Measurements from ENCODE around the gene DBX1. TPM values are rescaled to one million over a fixed set of nuclear protein-coding genes. Genes with fewer than 3 reads are reported as not detected.

The DBX1 gene
- total RNA-seq, 1 experiment from 2014 or later: 0.15 TPM

GRCh38 chr11:20203831-20204230, 43.6 kb upstream of the DBX1 start:
- H3K79me1 ChIP-seq (ENCODE audit: insufficient read depth, low read depth, low read length, poor library complexity, severe bottlenecking): no peaks in the 10 kb centered on the region
- DNase-seq: no peak
- H2BK12ac ChIP-seq (ENCODE audit: insufficient read length, low read depth, low read length): no peak overlapping the region
- no peak overlapping the region for H2BK5ac ChIP-seq (ENCODE audit: insufficient read length, low read length)
- H3T11ph ChIP-seq (ENCODE audit: low read length): no peak overlapping the region
- Mint-ChIP-seq H3K27ac (no peak overlapping the region), H3K4me3 (no peak overlapping the region), H3K9me3 (peaks cover 2 to 15% of the 10 kb centered on the region in 2 experiments; a peak in 4 of 5 replicates), H3K4me1 (peaks cover 24 to 32% of the 10 kb centered on the region in 2 experiments), H3K36me3 (ENCODE audit: insufficient read depth in 1 of 3, low read depth in 3 of 3) (no peaks in the 10 kb centered on the region), H3K27me3 (ENCODE audit: low read depth) (peaks cover 98% of the 10 kb centered on the region)
- H4K91ac ChIP-seq (ENCODE audit: insufficient read length, low read depth, low read length): no peak overlapping the region
- no peak for TF ChIP-seq CTCF (conservative IDR thresholded peaks at IDR 0.05)
- no peak overlapping the region for H2AK5ac ChIP-seq (ENCODE audit: insufficient read length, low read length)
- H2AFZ ChIP-seq (ENCODE audit: low read length): no peak overlapping the region
- H3K4ac ChIP-seq (ENCODE audit: low read depth, low read length): no peak overlapping the region
- peaks cover 76% of the 10 kb centered on the region for H3K27me3 ChIP-seq (ENCODE audit: insufficient read depth, low read length)
- no peak overlapping the region for H3K56ac ChIP-seq (ENCODE audit: insufficient read length, low read depth, low read length)
- no peak overlapping the region for H2BK120ac ChIP-seq (ENCODE audit: low read depth, low read length, poor library complexity, severe bottlenecking)
- H3K79me2 ChIP-seq (ENCODE audit: insufficient read depth, low read length): no peaks in the 10 kb centered on the region
- no peak overlapping the region for H3K27ac ChIP-seq (ENCODE audit: insufficient read length, low read depth, low read length)
- H3K23ac ChIP-seq (ENCODE audit: insufficient read length, low read depth, low read length): no peak overlapping the region
- no peak overlapping the region for H4K8ac ChIP-seq (replicated peaks; ENCODE audit: insufficient read length, low read depth, low read length)
- no peak overlapping the region for H3K9ac ChIP-seq (ENCODE audit: extremely low read depth, insufficient read length, low read length)
- H4K5ac ChIP-seq (ENCODE audit: insufficient read length, low read depth, low read length): no peak overlapping the region
- no peaks in the 10 kb centered on the region for H3K9me3 ChIP-seq (ENCODE audit: control insufficient read depth, low read depth, low read length)
- H3K4me2 ChIP-seq (ENCODE audit: insufficient read depth, insufficient read length, low read length): no peak overlapping the region
- H2BK20ac ChIP-seq (ENCODE audit: low read depth, low read length, poor library complexity, severe bottlenecking): no peak overlapping the region
- H3K14ac ChIP-seq (ENCODE audit: insufficient read depth, low read length): no peak overlapping the region
- H3K18ac ChIP-seq (ENCODE audit: insufficient read length, low read depth, low read length): no peak overlapping the region
- no peak overlapping the region for H2BK15ac ChIP-seq (ENCODE audit: low read depth, low read length)
- peaks cover 5% of the 10 kb centered on the region for H3K23me2 ChIP-seq (ENCODE audit: insufficient read length, low read depth, low read length, poor library complexity, severe bottlenecking)
- no peaks in the 10 kb centered on the region for H4K20me1 ChIP-seq (ENCODE audit: control insufficient read depth, insufficient read depth, insufficient read length)
- 0 out of 2 replicates have a peak, but pooled peaks cover 4% of the 10 kb centered on the region for H3K4me1 ChIP-seq (ENCODE audit: insufficient read depth, low read length)
